Activated CD8-positive, alpha-beta T cell treated with anti-CD3 and anti-CD28 coated beads for 36 hours (primary cell): ENCODE results near the gene ACACA. TPM values are rescaled to one million over a fixed set of nuclear protein-coding genes. Genes with fewer than 3 reads are reported as not detected.

Source experiments
- ATAC-seq: fragments of 200-7000 bp; cut with Tn5 transposase; one replicate; pipeline ENCODE4 v1.10.0; 2021; ENCODE audit warnings: mild to moderate bottlenecking, moderate library complexity
- CTCF ChIA-PET: fragments of 350-600 bp; sonication (Branson Sonifier 250); formaldehyde crosslinking; loops from one replicate; lab custom pipeline; 2021; ENCODE audit warnings: antibody characterized with exemption; lab: Charles Lee
- POLR2A ChIA-PET: fragments of 350-600 bp; sonication (Branson Sonifier 250); formaldehyde crosslinking; loops from one replicate; lab custom pipeline; 2021; ENCODE audit warnings: antibody characterized with exemption; lab: Charles Lee
- DNase-seq: peaks from one replicate; pipeline ENCODE4 v3.0.0-alpha.2; 2020
- H3K27ac Mint-ChIP-seq: one replicate; pipeline ENCODE4 v1.8.0; 2021; ENCODE audit warnings: mild to moderate bottlenecking, mixed read lengths
- H3K27me3 Mint-ChIP-seq: one replicate; pipeline ENCODE4 v1.8.0; 2021; ENCODE audit warnings: mixed read lengths
- H3K36me3 Mint-ChIP-seq: one replicate; pipeline ENCODE4 v1.8.0; 2021; ENCODE audit warnings: low read depth, mixed read lengths
- H3K4me1 Mint-ChIP-seq: one replicate; pipeline ENCODE4 v1.8.0; 2021; ENCODE audit warnings: low read depth, mixed read lengths
- H3K4me3 Mint-ChIP-seq: one replicate; pipeline ENCODE4 v1.8.0; 2021; ENCODE audit warnings: mild to moderate bottlenecking, moderate library complexity, mixed read lengths
- H3K9me3 Mint-ChIP-seq: one replicate; pipeline ENCODE4 v1.8.0; 2021; ENCODE audit warnings: mixed read lengths
- intact Hi-C: fragments of 100-400 bp; cut with micrococcal nuclease; formaldehyde crosslinking; loops from one replicate; pipeline ENCODE4 v1.10.0; 2022
- total RNA-seq, 2 experiments: library from RNA; stranded (reverse); gene quantifications; one replicate each; pipeline ENCODE4 v1.2.3, GENCODE V29; 2021
- TF ChIP-seq, protein P1 (sequence below): fragments of 200-600 bp; IDR thresholded peaks from one replicate; pipeline ENCODE4 v1.8.0; 2022; ENCODE audit warnings: antibody characterized with exemption, mild to moderate bottlenecking

ACACA gene
- total RNA-seq, 2 experiments from 2014 or later = 66.0 to 68.2 TPM

DNA sequence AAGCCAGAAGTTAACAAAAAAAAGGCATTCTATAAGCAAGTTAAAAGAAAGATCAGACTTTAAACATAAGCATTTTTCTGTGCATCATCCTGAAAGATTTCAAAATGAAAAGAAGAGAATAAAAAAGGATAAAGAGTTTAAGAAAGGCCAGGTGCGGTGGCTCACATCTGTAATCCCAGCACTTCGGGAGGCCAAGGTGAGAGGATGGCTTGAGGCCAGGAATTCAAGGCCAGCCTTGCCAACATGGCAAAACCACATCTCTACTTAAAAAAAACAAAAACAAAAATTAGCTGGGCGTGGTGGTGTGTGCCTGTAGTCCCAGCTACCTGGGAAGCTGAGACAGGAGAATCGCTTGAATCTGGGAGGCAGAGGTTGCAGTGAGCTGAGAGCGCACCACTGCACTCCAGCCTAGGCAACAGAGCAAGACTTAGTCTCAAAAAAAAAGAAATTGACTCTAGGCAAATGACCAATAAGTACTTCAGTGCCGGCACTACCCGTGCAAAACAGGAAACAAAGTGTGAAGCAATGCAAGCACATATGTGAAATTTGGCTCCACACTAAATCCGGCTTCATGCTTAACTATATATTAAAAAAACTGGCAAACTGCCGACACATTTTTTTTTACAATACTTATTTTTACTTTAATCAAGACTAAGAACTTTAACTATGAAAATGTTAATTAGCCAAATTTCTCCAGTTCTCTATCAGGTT lies 114.1 kb downstream of the ACACA start:
- Mint-ChIP-seq H3K9me3 (no peaks in the 10 kb centered on the region), H3K4me3 (no peak overlapping the region), H3K27ac (no peak overlapping the region), H3K36me3 (peaks cover 9% of the 10 kb centered on the region), H3K4me1 (no peaks in the 10 kb centered on the region), H3K27me3 (no peaks in the 10 kb centered on the region)
- intact Hi-C loops = no loop called here
- TF ChIP-seq, protein P1, sequence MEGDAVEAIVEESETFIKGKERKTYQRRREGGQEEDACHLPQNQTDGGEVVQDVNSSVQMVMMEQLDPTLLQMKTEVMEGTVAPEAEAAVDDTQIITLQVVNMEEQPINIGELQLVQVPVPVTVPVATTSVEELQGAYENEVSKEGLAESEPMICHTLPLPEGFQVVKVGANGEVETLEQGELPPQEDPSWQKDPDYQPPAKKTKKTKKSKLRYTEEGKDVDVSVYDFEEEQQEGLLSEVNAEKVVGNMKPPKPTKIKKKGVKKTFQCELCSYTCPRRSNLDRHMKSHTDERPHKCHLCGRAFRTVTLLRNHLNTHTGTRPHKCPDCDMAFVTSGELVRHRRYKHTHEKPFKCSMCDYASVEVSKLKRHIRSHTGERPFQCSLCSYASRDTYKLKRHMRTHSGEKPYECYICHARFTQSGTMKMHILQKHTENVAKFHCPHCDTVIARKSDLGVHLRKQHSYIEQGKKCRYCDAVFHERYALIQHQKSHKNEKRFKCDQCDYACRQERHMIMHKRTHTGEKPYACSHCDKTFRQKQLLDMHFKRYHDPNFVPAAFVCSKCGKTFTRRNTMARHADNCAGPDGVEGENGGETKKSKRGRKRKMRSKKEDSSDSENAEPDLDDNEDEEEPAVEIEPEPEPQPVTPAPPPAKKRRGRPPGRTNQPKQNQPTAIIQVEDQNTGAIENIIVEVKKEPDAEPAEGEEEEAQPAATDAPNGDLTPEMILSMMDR = no peak
- ChIA-PET POLR2A (interaction anchor here (0.9 kb wide), 1 partner anchor 23 kb away, joined by 3 read pairs; no protein-coding TSS in a partner anchor), CTCF (interaction anchor here (1.3 kb wide), 1 partner anchor 81 kb away, joined by 4 read pairs; no protein-coding TSS in a partner anchor)
- no peak for DNase-seq
- no peak for ATAC-seq

- DNase-seq (no peak), ATAC-seq (no peak)
- Mint-ChIP-seq H3K27me3 (no peaks in the 10 kb centered on the region), H3K4me3 (no peak overlapping the region), H3K9me3 (no peaks in the 10 kb centered on the region), H3K27ac (no peak overlapping the region), H3K4me1 (no peaks in the 10 kb centered on the region), H3K36me3 (peaks cover 9% of the 10 kb centered on the region)
- TF ChIP-seq, protein P1 = no peak
- intact Hi-C loops = no loop called here
- POLR2A ChIA-PET = no interaction called here
- CTCF ChIA-PET = interaction anchor here (1.3 kb wide), 1 partner anchor 82 kb away, joined by 4 read pairs; no protein-coding TSS in a partner anchor
Observed at GRCh38 chr17:37291351-37291750, 115.3 kb downstream of the ACACA start.

DNA sequence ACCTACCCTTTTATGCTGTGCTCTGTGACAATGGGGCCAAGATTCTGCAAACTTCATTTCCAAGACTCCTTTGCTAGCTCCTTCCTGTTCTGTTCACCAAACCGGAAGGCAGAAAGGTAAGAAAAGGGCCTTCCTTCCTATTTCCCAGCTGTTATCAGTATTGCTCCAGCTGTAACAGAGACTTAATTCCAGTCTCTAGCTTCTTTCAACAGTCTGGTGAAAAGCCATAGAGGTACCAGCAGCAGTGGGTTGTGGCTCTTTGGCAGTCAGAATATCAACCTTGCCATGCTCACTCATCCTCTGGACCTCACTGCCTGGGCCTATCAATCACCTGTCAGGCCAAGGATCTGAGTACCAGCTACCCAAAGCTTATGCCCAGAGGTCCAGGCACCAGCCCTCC lies 120.2 kb downstream of the ACACA start:
- Mint-ChIP-seq H3K27me3 (no peaks in the 10 kb centered on the region), H3K36me3 (peaks cover 23% of the 10 kb centered on the region), H3K27ac (no peak overlapping the region), H3K4me1 (peaks cover 2% of the 10 kb centered on the region), H3K9me3 (no peaks in the 10 kb centered on the region), H3K4me3 (no peak overlapping the region)
- ChIA-PET CTCF (interaction anchor here (0.7 to 1.4 kb wide), 3 partner anchors 10 to 88 kb away, joined by 3 to 4 read pairs (median 3); no protein-coding TSS in a partner anchor), POLR2A (interaction anchor here (0.8 kb wide), 1 partner anchor 72 kb away, joined by 3 read pairs; no protein-coding TSS in a partner anchor)
- TF ChIP-seq, protein P1 = no peak
- no peak for ATAC-seq
- no peak for DNase-seq
- intact Hi-C loops = no loop called here

- TF ChIP-seq, protein P1 = no peak
- no peak overlapping the region for H3K4me3 Mint-ChIP-seq
- intact Hi-C loops = no loop called here
- POLR2A ChIA-PET = no interaction called here
- H3K36me3 Mint-ChIP-seq = peaks cover 29% of the 10 kb centered on the region
- peak overlapping the region; percentile 46 for H3K27ac Mint-ChIP-seq
- H3K4me1 Mint-ChIP-seq = peaks cover 2% of the 10 kb centered on the region
- CTCF ChIA-PET = interaction anchor here (1.3 kb wide), 1 partner anchor 656 kb away, joined by 3 read pairs; no protein-coding TSS in a partner anchor
- H3K9me3 Mint-ChIP-seq = no peaks in the 10 kb centered on the region
- ATAC-seq (no peak), DNase-seq (no peak)
- no peaks in the 10 kb centered on the region for H3K27me3 Mint-ChIP-seq
Observed at GRCh38 chr17:37284191-37284590, 122.4 kb downstream of the ACACA start.

- intact Hi-C loops = no loop called here
- H3K27me3 Mint-ChIP-seq = no peaks in the 10 kb centered on the region
- H3K4me3 Mint-ChIP-seq = no peak overlapping the region
- ATAC-seq = no peak
- peaks cover 28% of the 10 kb centered on the region for H3K36me3 Mint-ChIP-seq
- no peak overlapping the region for H3K27ac Mint-ChIP-seq
- no peak for DNase-seq
- ChIA-PET POLR2A (no interaction called here), CTCF (no interaction called here)
- TF ChIP-seq, protein P1 = no peak
- peaks cover 2% of the 10 kb centered on the region for H3K4me1 Mint-ChIP-seq
- no peaks in the 10 kb centered on the region for H3K9me3 Mint-ChIP-seq
Observed at GRCh38 chr17:37283414-37283961, 123.1 kb downstream of the ACACA start.
